Measurements from ENCODE around the gene DLGAP1. TPM values are rescaled to one million over a fixed set of nuclear protein-coding genes. Genes with fewer than 3 reads are reported as not detected.

Gene DLGAP1
- total and polyA plus RNA-seq, 2 donors (not counting 1 experiment from before 2014, with no cell fraction given): 0.07 to 0.61 TPM

DNA sequence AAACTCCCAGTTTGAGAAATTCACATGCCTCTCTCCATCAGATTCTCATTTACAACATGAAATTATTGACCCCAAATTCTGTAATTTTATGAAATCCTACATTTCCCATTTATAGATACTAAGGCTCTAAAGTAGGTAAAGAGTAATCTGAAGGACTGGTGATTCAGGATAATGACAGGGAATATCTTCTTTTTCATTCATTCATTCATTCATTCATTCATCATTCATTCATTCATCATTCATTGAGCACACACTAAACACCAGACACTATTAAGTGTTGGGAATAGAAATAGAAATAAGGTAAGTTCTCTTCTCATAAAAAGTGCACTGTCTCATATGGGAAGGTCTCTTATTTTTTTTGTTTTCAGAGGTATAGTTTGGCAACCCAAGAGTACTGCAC lies 888.3 kb downstream of the DLGAP1 start:
- no peak overlapping the region for H2AFZ ChIP-seq (ENCODE audit: insufficient read depth, low read depth, low read length, poor library complexity, severe bottlenecking)
- H3K4me1 ChIP-seq (ENCODE audit: control insufficient read depth in 2 of 2, insufficient read depth in 2 of 2, low read length in 2 of 2): no peaks in the 10 kb centered on the region
- peaks cover 0 to 11% (median 4%) of the 10 kb centered on the region in 3 donors for H3K9me3 ChIP-seq (ENCODE audit: control extremely low read depth in 1 of 3, control insufficient read depth in 2 of 3, insufficient read depth in 1 of 3, low read length in 2 of 3)
- no peaks in the 10 kb centered on the region for H3K27me3 Mint-ChIP-seq
- H3K4me3 Mint-ChIP-seq: no peak overlapping the region
- no peaks in the 10 kb centered on the region for H3K79me2 ChIP-seq (ENCODE audit: control insufficient read depth, insufficient read depth, low read length)
- no peak overlapping the region for H3K27ac ChIP-seq (ENCODE audit: low read length in 2 of 2)
- H3K27ac Mint-ChIP-seq: no peak overlapping the region
- no peak overlapping the region for H3K9ac ChIP-seq (ENCODE audit: low read length)
- intact Hi-C loops (cut with micrococcal nuclease): no loop called here
- DNase-seq (no peak), ATAC-seq (ENCODE audit: low read depth) (no peak)
- ChIA-PET CTCF (no interaction called here), POLR2A (no interaction called here)
- no peaks in the 10 kb centered on the region for H3K4me1 Mint-ChIP-seq
- peaks cover 2% of the 10 kb centered on the region for H3K9me3 Mint-ChIP-seq (ENCODE audit: insufficient read depth)
- H4K20me1 ChIP-seq (ENCODE audit: control insufficient read depth, insufficient read depth, low read length, poor library complexity, severe bottlenecking): no peaks in the 10 kb centered on the region
- H3K4me2 ChIP-seq (replicated peaks; ENCODE audit: low read depth, low read length, poor library complexity, severe bottlenecking): no peak overlapping the region
- TF ChIP-seq, protein P1, sequence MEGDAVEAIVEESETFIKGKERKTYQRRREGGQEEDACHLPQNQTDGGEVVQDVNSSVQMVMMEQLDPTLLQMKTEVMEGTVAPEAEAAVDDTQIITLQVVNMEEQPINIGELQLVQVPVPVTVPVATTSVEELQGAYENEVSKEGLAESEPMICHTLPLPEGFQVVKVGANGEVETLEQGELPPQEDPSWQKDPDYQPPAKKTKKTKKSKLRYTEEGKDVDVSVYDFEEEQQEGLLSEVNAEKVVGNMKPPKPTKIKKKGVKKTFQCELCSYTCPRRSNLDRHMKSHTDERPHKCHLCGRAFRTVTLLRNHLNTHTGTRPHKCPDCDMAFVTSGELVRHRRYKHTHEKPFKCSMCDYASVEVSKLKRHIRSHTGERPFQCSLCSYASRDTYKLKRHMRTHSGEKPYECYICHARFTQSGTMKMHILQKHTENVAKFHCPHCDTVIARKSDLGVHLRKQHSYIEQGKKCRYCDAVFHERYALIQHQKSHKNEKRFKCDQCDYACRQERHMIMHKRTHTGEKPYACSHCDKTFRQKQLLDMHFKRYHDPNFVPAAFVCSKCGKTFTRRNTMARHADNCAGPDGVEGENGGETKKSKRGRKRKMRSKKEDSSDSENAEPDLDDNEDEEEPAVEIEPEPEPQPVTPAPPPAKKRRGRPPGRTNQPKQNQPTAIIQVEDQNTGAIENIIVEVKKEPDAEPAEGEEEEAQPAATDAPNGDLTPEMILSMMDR (IDR thresholded peaks at IDR 0.05): no peak
- no peak for TF ChIP-seq EZH2 (IDR thresholded peaks at IDR 0.05; ENCODE audit: borderline replicate concordance, insufficient read depth, low read depth, low read length, poor library complexity, severe bottlenecking)
- H3K36me3 ChIP-seq (replicated peaks in 1 of 2; ENCODE audit: control extremely low read depth in 1 of 2, control insufficient read depth in 1 of 2, extremely low read depth in 1 of 2, insufficient read depth in 2 of 2, low read length in 1 of 2): no peaks in the 10 kb centered on the region
- H3K4me3 ChIP-seq (ENCODE audit: control extremely low read depth in 1 of 5, extremely low read depth in 1 of 5, insufficient read depth in 1 of 5, low read depth in 2 of 5, low read length in 4 of 5): no peak overlapping the region
- no peaks in the 10 kb centered on the region for H3K27me3 ChIP-seq (replicated peaks in 1 of 4; ENCODE audit: control extremely low read depth in 1 of 4, control insufficient read depth in 3 of 4, insufficient read depth in 4 of 4, low read length in 3 of 4)

DNA sequence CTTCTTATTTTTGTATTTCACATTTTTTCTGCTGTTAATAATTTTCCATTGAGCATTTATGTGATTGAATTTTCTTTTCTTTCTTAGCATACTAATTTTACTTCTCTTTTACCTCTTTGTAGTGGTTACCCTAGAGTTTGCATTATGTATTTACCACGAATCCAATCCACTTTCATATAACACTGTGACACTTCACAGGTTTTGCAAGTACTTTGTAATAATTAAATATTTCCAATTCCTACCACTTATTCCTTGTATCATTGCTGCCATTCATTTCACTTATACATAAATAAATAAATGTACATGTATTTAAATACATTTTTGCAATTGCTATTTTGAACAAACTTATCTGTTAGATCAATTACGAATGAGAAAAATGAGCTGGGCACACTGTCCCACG lies 894.4 kb downstream of the DLGAP1 start:
- H3K27ac ChIP-seq (ENCODE audit: low read length in 2 of 2): no peak overlapping the region
- H3K4me3 ChIP-seq (ENCODE audit: control extremely low read depth in 1 of 5, extremely low read depth in 1 of 5, insufficient read depth in 1 of 5, low read depth in 2 of 5, low read length in 4 of 5): no peak overlapping the region
- H2AFZ ChIP-seq (ENCODE audit: insufficient read depth, low read depth, low read length, poor library complexity, severe bottlenecking): no peak overlapping the region
- H3K27ac Mint-ChIP-seq: no peak overlapping the region
- WGBS (ENCODE audit: insufficient coverage): no CpG with 5 or more reads among the region's 3 CpGs
- TF ChIP-seq EZH2 (IDR thresholded peaks at IDR 0.05; ENCODE audit: borderline replicate concordance, insufficient read depth, low read depth, low read length, poor library complexity, severe bottlenecking): no peak
- TF ChIP-seq, protein P1 (IDR thresholded peaks at IDR 0.05): no peak
- no peaks in the 10 kb centered on the region for H3K36me3 ChIP-seq (replicated peaks in 1 of 2; ENCODE audit: control extremely low read depth in 1 of 2, control insufficient read depth in 1 of 2, extremely low read depth in 1 of 2, insufficient read depth in 2 of 2, low read length in 1 of 2)
- H4K20me1 ChIP-seq (ENCODE audit: control insufficient read depth, insufficient read depth, low read length, poor library complexity, severe bottlenecking): no peaks in the 10 kb centered on the region
- peaks cover 0 to 11% (median 4%) of the 10 kb centered on the region in 3 donors for H3K9me3 ChIP-seq (ENCODE audit: control extremely low read depth in 1 of 3, control insufficient read depth in 2 of 3, insufficient read depth in 1 of 3, low read length in 2 of 3)
- POLR2A ChIA-PET: no interaction called here
- intact Hi-C loops (cut with micrococcal nuclease): no loop called here
- peaks cover 2% of the 10 kb centered on the region for H3K9me3 Mint-ChIP-seq (ENCODE audit: insufficient read depth)
- CTCF ChIA-PET: interaction anchor here (0.6 kb wide), 2 partner anchors 101 to 180 kb away, joined by 3 read pairs; no protein-coding TSS in a partner anchor
- DNase-seq (no peak), ATAC-seq (ENCODE audit: low read depth) (no peak)
- H3K79me2 ChIP-seq (ENCODE audit: control insufficient read depth, insufficient read depth, low read length): no peaks in the 10 kb centered on the region
- no peak overlapping the region for H3K4me3 Mint-ChIP-seq
- no peaks in the 10 kb centered on the region for H3K27me3 Mint-ChIP-seq
- no peaks in the 10 kb centered on the region for H3K4me1 ChIP-seq (ENCODE audit: control insufficient read depth in 2 of 2, insufficient read depth in 2 of 2, low read length in 2 of 2)
- H3K27me3 ChIP-seq (replicated peaks in 1 of 4; ENCODE audit: control extremely low read depth in 1 of 4, control insufficient read depth in 3 of 4, insufficient read depth in 4 of 4, low read length in 3 of 4): no peaks in the 10 kb centered on the region
- no peaks in the 10 kb centered on the region for H3K4me1 Mint-ChIP-seq
- H3K4me2 ChIP-seq (replicated peaks; ENCODE audit: low read depth, low read length, poor library complexity, severe bottlenecking): no peak overlapping the region
- H3K9ac ChIP-seq (ENCODE audit: low read length): no peak overlapping the region
